Suprapubic skin (tissue), 3 donors: ENCODE measurements around the gene C1orf146.

Experiments
- CTCF ChIP-seq, 2 donors: fragments of 200-600 bp in 1 of 2; fragments of 450-650 bp in 1 of 2; sonication (generic) in 1 of 2; IDR thresholded peaks; one replicate each; pipeline ENCODE4 v1.5.1; 2016 to 2019; ENCODE audit warnings: antibody characterized with exemption in 2 of 2, mild to moderate bottlenecking in 1 of 2, moderate library complexity in 1 of 2
- POLR2A ChIP-seq, 2 donors: fragments of 450-650 bp; IDR thresholded peaks; one replicate each; pipeline ENCODE4 v1.6.1; 2017; ENCODE audit warnings: antibody characterized with exemption in 2 of 2, mild to moderate bottlenecking in 2 of 2, moderate library complexity in 2 of 2

- TF ChIP-seq CTCF (IDR thresholded peaks at IDR 0.05) (no peak), POLR2A (IDR thresholded peaks at IDR 0.05) (no peak)
Observed at GRCh38 chr1:92186081-92186480, 31.6 kb upstream of the C1orf146 start.
